ENCODE measurements around the gene SAMD1.

Gene SAMD1

DNA sequence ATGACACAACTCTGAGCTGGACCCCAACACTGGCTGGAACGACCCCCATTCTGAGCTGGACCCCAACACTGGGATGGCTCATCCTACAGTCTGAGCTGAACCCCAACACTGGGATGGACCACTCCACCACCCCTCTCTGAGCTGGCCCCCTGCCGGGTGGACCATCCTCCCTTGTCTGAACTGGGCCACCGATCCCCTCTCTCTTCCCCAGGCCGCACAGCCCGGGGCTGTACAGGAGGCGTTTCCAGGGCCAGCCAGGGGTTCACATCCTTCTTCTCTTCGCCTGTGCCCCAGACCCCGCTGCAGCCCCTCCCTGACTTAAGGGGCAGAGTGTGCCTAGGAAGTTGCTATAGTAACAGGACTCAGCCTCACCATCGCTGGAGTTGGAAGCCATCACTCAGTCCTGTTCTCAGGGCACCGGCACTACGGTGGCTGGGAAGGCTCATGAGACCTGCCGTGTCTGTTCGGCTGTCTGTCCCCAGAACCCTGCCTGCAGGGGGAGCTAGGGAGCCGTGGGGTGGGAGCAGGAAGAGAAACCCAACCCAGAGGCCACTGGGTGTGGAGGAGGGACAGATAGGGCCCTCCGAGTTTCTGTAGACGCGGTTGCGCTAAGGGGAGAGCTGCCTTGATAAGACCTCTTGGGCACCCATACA, 23.3 kb upstream of the SAMD1 start:
- no peak for DNase-seq (ENCODE audit: low read depth)

DNA sequence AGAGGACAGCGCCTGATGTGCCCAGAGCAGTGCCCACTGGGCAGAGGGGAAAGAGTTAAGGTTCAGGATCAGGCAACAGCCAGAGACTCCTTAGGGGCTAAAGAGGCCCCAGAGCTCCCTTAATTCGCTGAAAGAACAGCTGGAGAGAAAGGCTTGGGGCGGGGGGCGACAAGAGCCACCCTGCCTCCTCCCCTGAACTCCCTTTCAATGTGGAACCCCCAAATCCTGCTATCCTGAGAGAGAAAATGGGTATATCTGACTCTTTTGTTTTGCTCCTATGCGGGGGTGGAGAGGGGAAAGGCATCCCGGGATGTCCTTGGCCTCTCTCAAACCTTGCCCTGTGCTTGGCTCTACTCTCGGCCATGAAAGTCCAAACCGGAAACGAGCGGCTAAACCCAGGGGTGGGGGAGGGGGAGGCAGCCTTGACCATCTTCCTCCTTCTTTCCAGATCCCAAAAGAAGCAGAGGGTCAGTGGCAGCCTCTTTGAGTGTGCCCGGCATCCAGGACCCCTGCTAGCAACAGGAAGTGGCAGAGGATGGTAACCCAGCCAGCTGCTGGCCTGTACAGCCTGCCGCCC, 22.3 kb upstream of the SAMD1 start:
- no peak for DNase-seq (ENCODE audit: low read depth)

DNA sequence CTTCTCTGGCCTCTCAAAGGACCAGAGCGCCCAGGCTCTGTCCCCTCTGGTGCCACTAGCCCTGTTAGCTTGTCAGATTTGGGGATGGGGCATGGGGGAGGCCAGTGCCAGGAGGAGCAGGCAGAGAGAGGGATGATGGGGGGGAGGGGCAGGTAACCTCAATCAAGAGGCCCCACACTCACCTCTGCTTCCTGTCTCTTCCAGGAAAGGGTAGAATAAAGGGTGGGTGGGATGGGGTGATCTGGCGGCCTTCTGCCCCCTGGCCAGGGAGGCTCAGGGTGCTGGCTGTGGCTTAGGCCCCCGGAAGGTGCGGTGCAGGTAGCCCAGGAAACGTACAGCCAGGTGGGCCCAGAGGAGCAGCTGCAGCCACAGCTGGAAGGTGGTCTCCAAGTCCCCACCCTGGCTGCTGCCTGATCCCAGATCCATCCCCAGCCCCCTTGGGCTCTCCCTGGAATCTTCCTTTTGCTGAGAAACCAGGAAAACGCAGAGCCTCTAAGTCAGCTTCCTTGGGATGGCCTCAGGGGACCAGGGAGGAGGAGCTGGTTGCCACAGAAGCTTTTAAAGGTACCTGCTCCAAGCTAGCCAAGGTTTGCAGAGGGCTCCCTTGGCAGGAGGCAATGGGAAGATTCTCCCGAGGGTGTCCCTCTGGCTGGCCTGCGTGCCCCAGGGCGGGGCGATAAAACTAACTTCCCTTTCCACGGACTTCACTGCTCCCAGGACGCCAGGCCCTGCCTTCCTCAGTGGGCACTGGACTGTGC, 21.7 kb upstream of the SAMD1 start:
- no peak for DNase-seq (ENCODE audit: low read depth)

DNA sequence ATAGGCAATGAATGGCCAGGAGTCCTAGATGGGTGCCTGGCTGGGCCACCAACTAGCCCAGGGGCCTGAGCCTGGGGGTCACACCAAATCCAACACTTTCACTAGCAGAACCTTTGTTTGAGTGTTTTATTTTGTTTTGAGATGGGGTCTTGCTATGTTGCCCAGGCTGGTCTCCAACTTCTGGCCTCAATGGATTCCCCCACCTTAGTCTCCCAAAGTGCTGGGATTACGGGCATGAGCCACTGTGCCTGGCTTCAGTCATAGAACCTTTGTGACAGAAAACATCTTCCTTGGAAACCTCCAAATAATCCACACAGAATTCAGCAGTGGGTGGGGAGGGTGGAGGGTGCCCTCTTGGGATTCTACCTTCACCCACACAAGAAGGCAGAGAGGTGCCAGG, 20.9 kb upstream of the SAMD1 start:
- DNase-seq (ENCODE audit: low read depth), result no peak

DNA sequence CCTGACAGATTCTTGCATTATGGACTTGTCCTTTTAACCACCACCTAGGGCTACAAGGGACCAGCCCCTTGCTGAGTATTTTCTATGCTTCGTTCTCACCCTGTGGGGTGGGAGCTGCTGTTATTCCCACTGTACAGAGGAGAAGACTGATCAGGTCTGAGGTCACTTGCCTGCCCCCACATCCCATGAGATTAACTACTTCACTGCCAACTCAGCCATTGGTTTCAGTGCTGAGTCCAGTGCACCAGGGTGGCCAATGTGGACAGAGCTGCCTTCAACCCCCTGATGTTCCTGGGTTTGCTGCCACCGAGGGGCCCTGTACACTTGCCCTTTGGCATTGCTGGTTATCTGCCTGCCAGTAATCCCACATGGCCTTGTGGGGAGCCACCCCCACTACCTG, 20.1 kb upstream of the SAMD1 start:
- no peak for DNase-seq (ENCODE audit: low read depth)

DNA sequence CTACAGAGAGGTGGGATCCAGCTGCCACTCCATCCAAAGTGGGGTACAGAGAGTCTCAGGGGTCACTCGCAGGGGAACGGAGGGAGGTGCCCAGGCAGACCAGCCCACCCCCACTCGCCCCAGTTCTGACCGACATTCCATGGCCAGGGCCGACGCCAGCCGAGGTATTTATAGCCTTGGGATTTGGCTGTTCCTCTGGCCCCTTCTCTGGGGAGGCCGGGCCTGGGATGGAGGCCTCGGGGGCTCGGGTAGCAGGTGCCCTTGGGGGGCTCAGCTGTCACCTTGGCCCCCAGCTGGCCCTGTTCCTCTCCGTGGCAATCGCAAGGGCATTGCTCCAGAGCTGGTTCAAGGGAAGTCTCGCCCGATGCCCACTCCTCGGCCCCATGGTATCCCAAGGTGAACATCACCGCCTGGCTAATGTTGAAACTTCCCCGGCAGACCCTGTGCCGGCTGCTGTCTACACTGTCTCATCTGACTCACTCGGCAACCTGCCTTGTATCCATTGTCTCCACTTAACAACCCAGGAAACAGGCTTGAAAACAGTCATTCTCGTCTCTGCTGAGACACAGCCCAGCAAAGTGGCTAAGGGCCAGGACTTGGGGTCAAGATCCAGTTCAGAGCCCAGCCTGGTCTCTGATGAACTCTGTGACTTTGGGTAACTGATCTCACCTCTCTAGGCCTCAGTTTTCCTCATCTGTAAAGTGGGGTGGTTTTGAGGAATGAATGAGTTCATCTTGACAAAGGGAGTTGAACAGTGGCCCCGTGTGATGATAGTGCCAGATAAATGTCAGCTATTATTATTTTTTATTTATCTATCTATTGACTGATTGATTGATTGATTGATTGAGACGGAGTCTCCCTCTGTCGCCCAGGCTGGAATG, 17.3 kb upstream of the SAMD1 start:
- DNase-seq (ENCODE audit: low read depth), result no peak

DNA sequence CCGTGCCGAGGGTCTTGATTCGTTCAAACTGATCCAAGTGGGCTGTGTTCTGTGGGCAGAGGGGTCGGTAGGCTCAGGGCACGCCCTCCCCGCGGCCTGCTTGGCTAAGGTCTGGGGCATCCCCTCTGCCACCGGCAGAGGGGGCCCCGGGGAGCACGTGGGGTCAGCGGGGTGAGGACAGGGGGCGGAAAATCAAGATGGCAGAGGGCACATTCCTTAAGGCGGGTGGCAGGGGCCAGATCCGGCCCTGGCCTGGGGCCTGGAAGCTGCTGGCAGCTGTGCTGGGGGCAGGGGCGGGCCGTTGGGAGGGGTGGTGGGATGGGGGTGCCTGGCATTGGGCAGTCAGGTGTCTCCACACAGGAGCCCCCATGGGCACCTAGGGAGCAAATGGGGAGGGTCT, 16.3 kb upstream of the SAMD1 start:
- no peak for DNase-seq (ENCODE audit: low read depth)

DNA sequence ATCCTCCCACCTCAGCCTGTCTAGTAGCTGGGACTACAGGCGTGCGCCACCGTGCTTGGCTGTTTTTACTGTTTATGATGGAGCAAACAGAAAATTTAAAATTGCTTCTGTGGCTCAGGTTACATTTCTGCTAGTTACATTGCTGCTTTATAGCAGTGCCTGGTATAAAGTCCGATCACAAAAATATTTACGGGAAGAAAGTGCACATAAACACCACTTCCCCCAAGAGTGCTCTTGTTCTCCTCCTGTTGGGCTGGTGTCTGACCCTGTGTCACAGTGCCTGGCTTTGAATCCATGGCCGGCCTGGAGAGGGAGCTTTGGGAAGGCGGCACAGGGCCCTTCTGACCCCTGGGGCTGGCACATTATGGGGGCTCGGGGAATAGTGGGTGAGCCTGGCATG, 15.1 kb upstream of the SAMD1 start:
- DNase-seq (ENCODE audit: low read depth), result no peak

DNA sequence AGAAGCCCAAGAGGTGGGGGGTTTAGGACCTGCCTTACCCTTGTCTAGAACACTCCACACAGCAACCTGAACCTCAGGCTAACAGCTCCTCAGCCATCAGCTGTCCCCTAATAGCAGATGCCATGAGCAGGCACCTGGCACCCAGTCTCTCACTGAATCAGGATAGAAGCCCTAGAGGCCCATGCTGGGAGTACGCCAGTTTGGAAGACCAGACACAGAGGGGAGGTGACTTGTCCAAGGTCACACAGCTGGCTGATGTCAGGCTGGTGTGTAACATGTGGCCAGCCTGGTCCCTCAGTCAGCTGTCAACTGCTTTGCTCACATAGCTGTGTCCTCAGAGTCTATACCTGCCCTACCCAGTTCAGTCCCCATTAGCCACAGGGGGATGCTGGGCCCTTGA, 12.8 kb upstream of the SAMD1 start:
- no peak for DNase-seq (ENCODE audit: low read depth)

DNA sequence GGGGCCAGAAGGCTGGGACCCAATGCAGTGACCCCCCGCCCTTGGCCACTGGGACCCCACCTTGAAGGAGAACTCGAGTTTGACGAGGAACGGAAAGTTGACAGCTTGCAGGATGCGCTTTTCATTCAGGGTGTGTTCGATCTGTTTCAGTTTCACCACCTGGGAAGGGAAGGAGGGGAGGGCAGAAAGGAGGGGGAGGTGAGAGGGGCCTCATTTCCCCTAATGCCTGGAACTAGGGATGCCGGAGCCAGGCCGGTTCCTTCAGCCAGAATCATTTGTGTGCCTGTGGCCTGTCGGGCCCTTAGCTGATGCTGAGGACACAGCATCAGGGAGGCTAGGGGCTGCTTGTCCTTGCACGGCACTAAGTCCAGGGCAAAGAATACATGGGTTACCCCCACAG, 12.2 kb upstream of the SAMD1 start:
- DNase-seq (ENCODE audit: low read depth), result no peak

DNA sequence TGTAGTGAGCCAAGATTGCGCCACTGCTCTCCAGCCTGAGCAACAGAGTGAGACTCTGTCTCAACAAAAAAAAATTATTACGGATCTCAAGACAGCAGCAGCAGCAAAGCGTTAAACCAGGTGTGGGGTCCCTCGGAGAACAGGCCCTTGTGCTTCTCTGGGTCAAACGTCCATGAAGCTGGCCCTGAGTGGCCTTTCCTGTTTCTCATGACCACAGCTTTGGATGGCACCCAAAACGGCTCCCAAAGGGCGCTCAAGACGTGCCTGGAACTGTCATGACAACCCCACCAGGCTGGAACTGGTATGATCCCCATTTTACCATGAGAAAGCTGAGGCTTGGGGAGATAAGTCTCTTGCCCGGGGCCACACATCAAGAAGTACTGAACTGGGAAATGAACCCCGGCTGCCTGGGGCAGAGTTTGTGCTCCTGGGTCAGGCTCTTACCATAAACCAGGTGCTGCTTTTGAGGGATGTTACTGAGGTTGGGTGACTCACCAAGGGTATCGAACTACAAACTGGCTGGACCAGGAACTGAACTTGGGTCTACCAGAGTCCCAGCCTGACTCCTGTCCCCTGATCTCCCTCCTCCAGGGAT, 11.6 kb upstream of the SAMD1 start:
- DNase-seq (ENCODE audit: low read depth), result no peak

DNA sequence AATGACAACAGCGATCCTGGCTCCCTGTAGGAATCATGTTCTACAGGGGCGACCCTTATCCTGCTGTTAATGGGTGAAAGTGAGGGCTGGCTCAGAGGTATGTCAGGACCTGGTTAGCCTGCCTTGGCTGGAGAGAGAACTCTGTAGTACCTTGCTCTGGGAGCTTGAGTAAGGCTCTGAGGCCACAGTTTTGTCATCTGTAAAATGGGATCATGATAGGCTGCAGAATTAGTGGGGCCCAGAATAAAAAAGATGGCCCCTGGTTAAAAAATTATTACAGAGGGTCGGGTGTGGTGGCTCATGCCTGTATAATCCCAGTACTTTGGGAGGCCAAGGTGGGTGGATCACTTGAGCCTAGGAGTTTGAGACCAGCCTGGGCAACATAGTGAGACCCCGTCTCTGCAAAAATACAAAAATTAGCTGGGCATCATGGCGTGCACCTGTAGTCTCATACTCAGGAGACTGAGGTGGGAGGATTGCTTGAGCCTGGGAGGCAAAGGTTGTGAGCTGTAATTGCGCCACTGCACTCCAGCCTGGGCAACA, 10.5 kb upstream of the SAMD1 start:
- DNase-seq (ENCODE audit: low read depth), result no peak

DNA sequence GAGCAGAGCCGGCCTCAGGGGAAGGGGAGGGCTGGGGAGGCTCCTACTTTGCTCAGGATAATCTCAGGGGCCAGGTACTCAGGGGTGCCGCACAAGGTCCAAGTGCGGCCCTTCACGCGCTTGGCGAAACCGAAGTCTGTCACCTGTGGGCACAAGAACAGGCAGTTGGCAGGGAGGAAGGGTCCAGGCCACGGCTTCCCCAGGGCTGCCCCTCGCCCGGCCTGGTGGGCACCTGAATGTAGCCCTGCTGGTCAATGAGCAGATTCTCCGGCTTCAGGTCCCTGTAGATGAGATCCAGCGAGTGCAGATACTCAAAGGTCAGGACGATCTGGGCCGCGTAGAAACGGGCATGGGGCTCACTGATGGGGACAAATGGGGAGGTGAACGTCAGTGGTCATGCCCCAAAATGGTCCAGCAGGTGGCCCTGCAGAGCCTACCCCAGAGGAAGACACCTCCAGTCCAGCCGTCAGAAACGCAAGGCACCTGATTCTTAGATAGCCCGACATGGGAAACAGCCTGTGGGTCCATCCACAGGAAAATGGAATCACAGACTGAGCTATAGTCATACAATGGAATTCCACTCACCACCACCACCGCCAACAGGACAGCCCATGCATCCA, 7.1 kb upstream of the SAMD1 start:
- DNase-seq (ENCODE audit: low read depth), result no peak

DNA sequence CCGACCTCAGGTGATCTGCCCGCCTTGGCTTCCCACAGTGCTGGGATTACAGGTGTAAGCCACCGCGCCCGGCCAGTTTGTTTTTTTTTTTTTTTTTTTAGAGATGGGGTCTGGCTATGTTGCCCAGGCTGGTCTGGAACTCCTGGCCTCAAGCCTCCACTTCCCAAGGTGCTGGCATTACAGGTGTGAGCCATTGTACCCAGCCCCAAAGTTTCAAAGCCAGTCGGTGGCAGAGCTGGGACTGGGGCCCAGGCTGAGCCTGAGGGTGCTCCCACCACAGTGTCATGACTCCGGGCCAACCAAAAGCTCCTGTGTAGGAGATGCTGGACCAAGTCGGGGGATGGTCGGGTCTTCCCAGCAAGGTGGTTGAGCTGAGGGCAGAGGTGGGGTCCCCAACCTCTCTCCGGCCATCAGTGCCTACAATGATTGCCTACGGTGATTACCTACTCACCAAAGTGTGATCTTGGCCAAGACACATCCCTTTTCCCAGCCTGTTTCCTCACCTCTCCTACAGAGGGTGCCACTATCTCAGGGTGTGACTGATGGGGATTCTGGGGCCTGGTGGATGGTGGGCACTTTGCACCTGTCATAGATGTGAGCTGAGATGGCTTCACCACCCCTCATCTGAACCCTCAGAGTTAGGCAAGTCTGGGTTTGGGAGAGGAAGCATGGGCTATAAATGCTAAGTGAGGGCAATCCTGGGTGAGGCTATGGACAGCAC, 5.9 kb upstream of the SAMD1 start:
- DNase-seq (ENCODE audit: low read depth), result no peak

DNA sequence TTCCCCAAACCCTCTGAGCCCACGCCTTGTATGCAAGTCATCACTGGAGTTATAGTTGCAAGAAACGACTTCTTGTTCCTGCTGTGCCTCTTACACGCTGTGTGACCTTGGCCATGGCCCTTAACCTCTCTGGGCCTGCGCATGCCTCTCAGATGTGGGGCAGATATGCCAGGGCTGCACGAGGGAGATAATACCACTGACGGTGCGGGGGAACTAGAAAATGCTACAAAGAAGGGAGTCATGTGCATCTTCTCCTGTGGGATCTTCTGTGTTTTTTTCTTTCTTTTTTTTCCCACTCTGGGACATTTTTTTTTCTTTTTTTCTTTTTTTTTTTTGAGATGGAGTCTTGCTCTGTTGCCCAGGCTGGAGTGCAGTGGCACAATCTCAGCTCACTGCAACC, 4.3 kb upstream of the SAMD1 start:
- DNase-seq (ENCODE audit: low read depth), result no peak

DNA sequence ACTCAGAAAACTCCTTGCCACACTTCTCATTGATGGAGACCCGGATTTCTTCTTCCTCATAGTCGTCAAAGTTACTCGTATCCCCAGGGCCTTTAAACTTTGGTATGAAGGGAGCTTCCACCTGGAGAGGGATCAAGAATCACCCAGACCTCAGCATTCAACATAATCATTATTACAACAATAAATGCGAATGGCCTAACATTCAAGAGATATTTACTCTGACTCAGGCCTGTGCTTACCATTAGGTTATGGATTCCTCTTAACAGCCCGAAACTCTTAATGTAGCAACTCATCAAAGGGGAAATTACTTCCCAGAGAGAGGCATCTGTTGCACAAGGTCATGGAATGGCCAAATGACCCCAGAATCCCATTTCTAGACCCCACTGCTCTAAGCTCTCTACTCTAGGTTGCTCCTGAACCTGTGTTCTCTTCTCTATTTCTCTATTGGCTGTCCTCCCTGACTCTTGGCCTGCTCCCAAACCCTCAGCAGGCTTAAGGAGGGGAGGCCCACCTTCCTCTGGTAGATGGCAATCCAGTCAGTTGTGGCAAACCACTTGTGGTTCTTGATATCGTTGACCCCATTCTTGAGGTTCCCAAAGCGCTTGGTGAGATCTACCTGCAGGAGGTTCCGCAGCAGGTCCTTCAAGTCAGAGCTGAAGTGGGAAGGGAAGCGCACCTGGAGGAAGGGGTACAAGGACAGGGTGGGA, 2.7 kb upstream of the SAMD1 start:
- DNase-seq (ENCODE audit: low read depth), result no peak

DNA sequence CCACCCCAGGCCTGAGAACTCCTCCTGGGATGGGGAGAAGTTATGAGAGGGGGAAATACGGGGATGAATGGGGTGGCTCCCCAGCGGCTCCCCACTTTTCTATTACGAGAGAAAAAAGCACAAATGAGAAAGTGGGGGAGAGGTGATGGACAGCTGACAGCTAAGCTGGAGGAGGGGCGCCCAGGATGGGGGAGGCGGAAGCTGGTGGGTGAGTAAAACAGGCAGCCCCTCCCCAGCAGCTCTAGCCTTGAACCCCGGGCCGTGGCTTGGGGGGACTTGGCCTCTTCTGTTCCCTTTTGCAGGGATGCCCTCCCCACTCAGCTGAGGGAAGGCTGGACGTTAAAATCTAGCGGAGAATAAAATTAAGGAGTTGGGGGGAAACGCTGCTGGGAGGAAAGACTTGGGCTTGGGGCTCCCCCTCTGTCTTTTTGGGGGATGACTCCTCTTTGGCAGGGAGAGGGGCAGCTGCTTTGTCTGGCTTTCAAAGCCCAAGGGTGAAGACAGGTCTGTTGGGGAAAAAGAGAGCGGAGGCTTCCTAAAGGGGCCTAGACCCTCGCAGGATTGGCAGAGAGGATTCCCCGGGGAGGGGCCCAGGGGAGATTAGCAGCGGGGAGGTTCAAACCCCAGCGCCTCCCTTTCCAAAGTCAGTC, 1.4 kb upstream of the SAMD1 start:
- no peak for DNase-seq (ENCODE audit: low read depth)

DNA sequence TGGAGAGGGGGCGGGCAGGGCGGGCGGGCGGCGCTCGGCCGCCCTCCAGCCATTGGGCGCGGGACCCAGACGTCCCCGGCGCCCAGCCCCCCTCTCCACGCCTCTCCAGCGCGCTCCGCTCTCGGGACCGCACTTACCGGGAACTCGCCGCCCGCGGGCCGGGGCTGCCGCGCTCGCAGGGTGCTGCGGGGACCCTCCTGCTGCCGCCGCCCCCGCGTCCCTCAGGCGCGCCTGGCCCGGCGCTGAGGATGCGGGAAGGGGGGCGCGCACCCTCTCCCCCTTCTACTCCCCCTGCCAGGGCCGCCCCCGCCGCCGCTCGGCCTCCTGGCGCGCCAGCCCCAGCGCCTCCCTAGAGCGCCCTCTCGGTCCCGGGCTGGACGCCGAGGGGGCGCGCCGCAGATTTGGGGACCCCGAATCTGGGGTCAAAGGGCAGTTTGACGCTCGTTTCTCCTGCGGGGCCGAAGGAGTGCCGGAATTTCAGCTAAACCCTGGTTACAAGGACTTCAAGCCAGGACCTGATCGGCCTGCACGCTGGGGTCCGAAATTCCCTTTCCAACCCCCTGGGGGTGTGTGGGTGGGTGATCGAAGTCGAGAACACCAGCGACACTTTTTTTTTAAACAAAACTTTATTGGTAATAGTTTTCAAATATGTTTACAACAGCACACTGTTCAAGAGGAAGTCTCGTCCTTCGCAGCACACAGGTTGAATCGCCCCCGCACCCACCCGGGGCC, 696 bp upstream of the SAMD1 start:
- DNase-seq (ENCODE audit: low read depth), result no peak

All from stimulated activated CD8-positive, alpha-beta memory T cell treated with anti-CD3 and anti-CD28 coated beads, Interleukin-12 subunit alpha, Interleukin-12 subunit beta, amount 100 ng/mL, for 1 hour (primary cell).